Mononuclear cell (primary cell): ENCODE data around the gene FLAD1. TPM values are rescaled to one million over a fixed set of nuclear protein-coding genes. Genes with fewer than 3 reads are reported as not detected.
A peak's percentile ranks its signal among the peaks of the same experiment; 100 is the strongest.

Source experiments
- H3K27me3 ChIP-seq: 2 replicates; pipeline ENCODE4 v1.6.0; 2011; ENCODE audit warnings: low read length, control low read depth; ENCODE audit not compliant: insufficient read depth
- H3K4me1 ChIP-seq: 2 replicates; pipeline ENCODE4 v1.5.1; 2011; ENCODE audit warnings: mild to moderate bottlenecking, low read length, control low read depth; ENCODE audit not compliant: insufficient read depth
- H3K4me3 ChIP-seq: 2 replicates; pipeline ENCODE4 v1.5.1; 2011; ENCODE audit warnings: mild to moderate bottlenecking, low read length, moderate library complexity
- H3K9me3 ChIP-seq: 2 replicates; pipeline ENCODE4 v1.5.1; 2011; ENCODE audit warnings: low read depth, mild to moderate bottlenecking, control low read depth, low read length
- total RNA-seq: library from RNA; depleted of rRNA; stranded (reverse); fragments of >200 nt; gene quantifications from one replicate; pipeline ENCODE4 v1.2.3, GENCODE V29; 2012

The FLAD1 gene
- total RNA-seq, 1 donor = 11.3 TPM

DNA sequence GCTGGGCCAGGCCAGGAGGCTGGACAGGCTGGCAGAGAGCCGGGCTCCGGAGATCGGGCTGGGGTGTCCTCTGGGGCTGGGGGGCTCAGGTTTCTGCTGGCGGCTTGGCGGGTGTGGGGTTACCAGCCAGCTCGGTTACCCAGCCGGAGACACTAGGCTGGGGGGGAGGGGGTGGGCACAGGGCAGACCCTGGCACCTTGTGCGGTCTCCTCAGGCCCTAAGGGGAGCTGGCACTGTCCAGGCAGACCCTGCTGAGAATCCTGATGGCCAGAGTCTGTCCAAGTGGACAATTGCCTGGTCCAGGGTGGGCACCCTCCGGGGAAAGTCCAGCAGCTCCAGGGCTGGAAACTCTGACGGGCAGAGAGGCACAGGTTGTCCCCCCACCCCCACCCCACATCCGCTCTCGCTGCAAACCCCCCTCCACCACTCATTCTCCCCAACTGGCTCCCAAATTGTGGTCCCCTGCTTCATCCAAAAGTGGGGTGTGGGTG lies 26.1 kb downstream of the FLAD1 start:
- Histone ChIP-seq H3K27me3 (no peaks in the 10 kb centered on the region), H3K4me1 (peaks cover 97% of the 10 kb centered on the region), H3K4me3 (peak overlapping the region; percentile 53), H3K9me3 (no peaks in the 10 kb centered on the region)

DNA sequence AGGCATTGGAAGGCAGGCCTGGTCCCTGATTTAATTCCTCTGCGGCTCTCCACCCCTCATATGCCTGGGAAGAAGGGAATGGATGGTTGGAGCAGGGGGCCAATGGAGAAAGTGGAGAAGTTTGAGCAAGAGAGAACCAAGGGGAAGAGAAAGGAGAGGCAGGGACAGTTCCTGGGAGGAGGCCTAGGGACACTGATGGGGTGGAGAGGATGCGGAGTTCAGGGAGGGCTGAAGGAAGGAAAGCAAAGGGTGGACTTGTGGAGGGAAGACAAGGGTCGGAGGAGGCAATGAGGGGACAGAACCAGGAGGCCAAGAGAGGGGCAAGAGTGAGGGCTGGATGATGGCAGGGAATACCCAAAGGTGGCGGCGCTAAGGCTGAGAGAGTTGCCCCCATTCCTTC lies 26.6 kb downstream of the FLAD1 start:
- peaks cover 96% of the 10 kb centered on the region for H3K4me1 ChIP-seq
- H3K27me3 ChIP-seq = no peaks in the 10 kb centered on the region
- peak overlapping the region; percentile 53 for H3K4me3 ChIP-seq
- H3K9me3 ChIP-seq = no peaks in the 10 kb centered on the region

DNA sequence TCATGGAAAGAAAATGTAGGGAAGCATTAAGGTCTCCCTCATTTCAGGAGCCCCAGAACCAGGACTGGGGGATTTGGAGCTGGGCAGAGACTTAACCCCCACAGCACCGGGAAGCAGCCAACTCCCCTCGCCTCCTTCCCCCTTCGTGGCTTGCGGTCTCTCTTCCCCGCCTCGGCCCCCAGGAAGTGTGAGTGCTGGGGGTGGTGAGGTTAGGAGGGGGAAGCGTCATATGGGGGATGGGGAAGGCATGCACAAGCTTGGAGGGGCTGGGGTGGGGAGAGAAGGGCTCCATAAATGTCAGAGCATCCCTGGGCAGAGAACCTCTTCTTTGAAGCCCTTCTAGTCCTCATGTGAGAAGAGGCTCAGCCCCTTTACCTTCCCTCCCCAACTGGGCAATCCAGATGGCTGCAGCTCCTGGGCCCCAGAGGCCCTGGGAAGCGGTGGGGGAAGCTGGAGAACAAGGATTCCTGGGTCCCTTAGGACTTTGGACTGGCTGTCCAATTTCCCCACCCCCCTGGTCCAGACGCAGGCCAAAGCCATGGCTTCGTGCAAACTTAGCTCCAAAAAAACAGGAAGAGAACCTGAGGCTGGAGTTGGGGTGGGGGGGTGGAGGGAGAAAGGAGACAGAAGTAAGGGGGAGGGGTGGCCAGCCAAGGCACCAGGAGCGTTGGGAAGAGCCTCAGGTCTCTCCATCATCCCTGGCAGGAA lies 27.2 kb downstream of the FLAD1 start:
- no peaks in the 10 kb centered on the region for H3K27me3 ChIP-seq
- peak overlapping the region; percentile 53 for H3K4me3 ChIP-seq
- H3K4me1 ChIP-seq = peaks cover 96% of the 10 kb centered on the region

DNA sequence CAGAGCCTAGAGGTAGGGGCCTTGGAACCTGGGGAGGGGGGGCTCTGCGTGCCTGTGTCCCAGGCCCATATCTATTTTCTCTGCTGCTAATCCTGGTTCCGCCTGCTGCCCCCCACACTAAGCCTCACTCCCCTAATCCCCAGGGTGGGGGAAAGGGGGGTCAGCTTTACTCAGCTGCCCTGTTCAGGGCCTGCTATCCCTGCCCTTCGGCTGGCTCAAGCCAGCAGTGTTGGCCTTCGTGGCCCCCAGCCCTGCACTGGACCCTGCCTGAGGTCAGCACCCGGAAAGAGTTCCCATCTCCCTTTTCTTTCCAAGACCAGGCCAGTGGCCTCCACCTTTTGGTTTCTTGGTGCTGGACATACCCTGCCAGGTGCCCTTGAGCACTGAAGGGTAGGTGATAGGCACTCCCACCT lies 27.9 kb downstream of the FLAD1 start:
- Histone ChIP-seq H3K4me3 (no peak overlapping the region), H3K4me1 (peaks cover 96% of the 10 kb centered on the region), H3K9me3 (no peaks in the 10 kb centered on the region), H3K27me3 (no peaks in the 10 kb centered on the region)

More for the DNA sequence above, 27.2 kb downstream of the FLAD1 start:
- H3K9me3 ChIP-seq = no peaks in the 10 kb centered on the region

DNA sequence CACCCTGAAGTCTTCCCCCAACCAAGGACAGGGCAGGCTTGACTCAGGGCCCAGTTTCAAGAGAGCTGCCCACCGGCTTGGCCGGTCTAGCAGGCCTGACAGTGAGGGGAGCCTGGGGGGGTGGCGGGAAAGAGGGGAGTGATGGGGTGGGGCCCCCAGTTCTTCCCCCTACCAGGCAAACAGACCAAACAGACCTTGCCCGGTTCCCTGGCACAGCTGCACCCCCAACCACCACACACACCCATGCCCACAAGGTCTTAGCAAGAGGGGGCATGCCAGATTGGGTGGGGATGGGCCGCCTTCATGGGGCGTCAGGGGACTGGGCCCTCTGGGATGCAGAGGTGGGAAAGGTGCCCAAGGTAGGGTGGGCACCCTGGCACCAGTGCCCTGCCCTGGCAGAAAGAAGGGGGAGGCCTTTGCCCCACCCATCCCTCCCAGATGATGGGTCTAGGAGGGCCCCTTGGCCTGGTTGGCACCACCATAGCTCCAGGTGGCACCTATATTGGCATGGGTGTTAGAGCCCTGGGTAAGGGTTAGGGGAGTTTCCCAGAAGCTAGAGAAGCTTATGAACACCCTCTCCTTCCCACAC lies 28.4 kb downstream of the FLAD1 start:
- Histone ChIP-seq H3K27me3 (no peaks in the 10 kb centered on the region), H3K9me3 (no peaks in the 10 kb centered on the region), H3K4me3 (no peak overlapping the region), H3K4me1 (peaks cover 96% of the 10 kb centered on the region)

DNA sequence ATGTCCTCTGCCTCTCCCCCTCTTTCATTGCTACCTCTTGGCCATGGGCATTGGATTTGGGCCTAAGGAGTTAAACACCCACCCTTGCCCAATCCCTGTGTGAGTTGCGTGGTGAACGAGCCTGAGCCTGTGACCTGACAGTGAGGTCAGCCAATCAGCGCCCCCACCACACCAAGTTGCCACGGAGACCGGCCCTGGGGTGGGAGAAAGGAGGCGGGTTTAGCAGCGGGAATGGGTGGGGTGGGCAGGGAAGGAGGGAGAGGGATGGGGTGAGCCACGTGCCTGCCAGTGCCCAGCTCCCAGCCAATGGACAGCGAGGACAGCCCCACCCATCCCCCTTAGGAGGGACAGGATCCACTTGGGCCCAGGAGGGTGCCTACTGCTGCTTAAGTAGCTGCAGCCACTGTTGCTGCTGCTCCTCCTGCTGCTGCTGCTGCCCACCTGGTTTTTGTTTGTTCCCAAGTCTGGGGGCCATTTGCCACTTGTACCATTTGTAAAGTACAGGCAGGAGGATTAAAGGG lies 28.9 kb downstream of the FLAD1 start:
- no peak overlapping the region for H3K4me3 ChIP-seq

DNA sequence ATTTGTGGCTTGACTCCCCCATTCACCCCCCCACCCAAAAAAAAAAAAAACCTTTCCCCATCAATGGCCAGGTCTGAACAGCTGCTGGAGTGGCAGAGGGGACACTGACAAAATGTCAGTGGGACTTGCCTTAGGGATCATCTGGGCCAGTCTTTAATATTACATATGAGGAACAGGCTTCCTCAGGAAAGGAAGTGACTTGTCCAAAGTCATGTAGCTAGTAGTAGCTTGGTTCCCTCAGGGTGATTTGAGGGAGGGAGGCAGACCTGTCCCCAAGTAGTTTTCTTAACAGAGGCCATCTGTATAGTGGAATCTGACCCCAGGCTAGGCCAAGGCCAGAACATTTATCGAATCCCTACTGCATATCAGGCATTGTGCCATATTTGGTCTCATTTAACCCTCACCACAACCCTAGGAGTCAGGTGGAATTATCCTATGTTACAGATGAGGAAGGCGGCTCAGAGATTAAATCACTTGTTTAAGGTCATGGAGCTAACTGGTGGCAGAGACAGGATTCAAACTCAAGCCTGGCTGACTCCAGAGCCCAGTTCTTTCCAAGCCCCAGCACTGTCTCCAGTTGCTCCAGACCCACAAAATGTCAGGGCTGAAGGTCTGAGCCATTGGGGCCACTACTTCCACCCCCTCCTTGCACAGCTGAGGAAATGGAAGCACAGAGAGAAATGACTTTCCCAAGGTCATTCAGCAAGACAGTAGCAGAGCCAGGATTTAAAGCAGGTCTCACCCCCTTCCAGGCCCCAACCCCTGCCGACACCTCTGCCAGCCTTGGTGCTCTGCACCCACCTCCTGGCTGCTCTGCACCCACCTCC lies 29.8 kb downstream of the FLAD1 start:
- no peak overlapping the region for H3K4me3 ChIP-seq
- H3K4me1 ChIP-seq = peaks cover 96% of the 10 kb centered on the region
- no peaks in the 10 kb centered on the region for H3K9me3 ChIP-seq
- H3K27me3 ChIP-seq = no peaks in the 10 kb centered on the region

More for the DNA sequence above, 28.9 kb downstream of the FLAD1 start:
- H3K4me1 ChIP-seq = peaks cover 96% of the 10 kb centered on the region
- no peaks in the 10 kb centered on the region for H3K27me3 ChIP-seq
- no peaks in the 10 kb centered on the region for H3K9me3 ChIP-seq

DNA sequence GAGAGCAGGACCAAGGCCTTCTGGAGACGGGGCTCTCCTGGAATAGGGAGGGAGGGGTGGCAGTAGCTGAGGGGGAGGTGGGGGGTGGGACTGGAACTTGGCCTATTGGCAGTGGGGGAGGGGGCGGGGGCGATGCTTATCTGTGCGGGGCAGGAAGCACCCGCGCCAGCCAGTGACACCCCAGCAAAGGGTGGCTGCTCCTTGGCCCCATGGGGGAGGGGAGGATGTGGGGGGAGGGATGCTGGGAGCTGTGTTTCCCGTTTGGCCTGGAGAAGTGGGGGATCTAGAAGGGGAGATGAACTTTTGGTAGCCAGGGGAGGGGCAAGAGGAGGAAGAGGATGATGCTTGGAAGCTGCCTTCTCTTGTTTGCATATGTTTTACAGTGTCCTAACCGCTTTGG lies 30.5 kb downstream of the FLAD1 start:
- Histone ChIP-seq H3K9me3 (no peaks in the 10 kb centered on the region), H3K4me3 (no peak overlapping the region), H3K27me3 (no peaks in the 10 kb centered on the region), H3K4me1 (peaks cover 92% of the 10 kb centered on the region)

DNA sequence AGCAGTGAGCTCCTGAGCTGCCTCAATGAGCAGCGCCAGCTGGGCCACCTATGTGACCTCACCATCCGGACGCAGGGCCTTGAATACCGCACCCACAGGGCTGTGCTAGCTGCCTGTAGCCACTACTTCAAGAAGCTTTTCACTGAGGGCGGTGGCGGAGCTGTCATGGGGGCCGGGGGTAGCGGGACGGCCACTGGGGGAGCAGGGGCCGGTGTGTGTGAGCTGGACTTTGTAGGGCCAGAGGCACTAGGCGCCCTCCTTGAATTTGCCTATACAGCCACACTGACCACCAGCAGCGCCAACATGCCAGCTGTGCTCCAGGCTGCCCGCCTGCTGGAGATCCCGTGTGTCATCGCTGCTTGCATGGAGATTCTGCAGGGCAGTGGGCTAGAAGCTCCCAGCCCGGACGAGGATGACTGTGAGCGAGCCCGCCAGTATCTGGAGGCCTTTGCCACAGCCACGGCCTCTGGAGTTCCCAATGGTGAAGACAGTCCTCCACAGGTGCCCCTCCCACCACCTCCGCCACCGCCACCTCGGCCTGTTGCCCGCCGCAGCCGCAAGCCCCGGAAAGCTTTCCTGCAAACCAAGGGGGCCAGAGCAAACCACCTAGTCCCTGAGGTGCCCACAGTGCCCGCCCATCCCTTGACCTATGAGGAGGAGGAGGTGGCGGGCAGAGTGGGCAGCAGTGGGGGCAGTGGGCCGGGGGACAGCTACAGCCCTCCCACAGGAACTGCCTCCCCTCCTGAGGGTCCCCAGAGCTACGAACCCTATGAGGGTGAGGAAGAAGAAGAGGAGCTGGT lies 31.8 kb downstream of the FLAD1 start:
- Histone ChIP-seq H3K4me1 (peaks cover 81% of the 10 kb centered on the region), H3K9me3 (no peaks in the 10 kb centered on the region), H3K27me3 (no peaks in the 10 kb centered on the region), H3K4me3 (no peak overlapping the region)

DNA sequence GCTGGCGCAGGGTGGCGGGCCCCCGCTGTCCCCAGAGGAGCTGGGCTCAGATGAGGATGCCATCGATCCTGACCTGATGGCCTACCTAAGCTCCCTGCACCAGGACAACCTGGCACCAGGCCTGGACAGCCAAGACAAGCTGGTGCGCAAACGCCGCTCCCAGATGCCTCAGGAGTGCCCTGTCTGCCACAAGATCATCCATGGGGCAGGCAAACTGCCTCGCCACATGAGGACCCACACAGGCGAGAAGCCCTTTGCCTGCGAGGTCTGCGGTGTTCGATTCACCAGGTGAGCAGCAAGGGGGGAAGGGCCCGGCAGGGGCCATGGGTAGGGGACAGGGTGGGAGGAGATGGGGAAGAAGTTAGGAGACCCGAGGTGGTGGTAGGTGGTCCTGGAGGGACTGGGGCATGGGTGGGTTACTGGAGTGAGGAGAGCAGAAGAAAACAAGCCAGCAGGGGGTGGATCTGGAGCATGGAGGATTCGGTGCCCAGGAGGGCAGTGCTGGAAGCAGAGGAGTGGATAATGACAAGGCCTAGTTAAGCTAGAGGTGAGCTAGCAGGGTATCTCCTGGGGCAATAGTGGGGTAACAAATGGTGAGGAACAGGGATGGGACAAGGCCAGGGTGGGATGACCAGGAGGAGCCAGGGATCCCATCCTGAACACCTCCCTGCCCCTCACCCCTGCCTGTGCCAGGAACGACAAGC lies 32.5 kb downstream of the FLAD1 start:
- Histone ChIP-seq H3K27me3 (no peaks in the 10 kb centered on the region), H3K9me3 (no peaks in the 10 kb centered on the region), H3K4me1 (peaks cover 74% of the 10 kb centered on the region), H3K4me3 (no peak overlapping the region)

DNA sequence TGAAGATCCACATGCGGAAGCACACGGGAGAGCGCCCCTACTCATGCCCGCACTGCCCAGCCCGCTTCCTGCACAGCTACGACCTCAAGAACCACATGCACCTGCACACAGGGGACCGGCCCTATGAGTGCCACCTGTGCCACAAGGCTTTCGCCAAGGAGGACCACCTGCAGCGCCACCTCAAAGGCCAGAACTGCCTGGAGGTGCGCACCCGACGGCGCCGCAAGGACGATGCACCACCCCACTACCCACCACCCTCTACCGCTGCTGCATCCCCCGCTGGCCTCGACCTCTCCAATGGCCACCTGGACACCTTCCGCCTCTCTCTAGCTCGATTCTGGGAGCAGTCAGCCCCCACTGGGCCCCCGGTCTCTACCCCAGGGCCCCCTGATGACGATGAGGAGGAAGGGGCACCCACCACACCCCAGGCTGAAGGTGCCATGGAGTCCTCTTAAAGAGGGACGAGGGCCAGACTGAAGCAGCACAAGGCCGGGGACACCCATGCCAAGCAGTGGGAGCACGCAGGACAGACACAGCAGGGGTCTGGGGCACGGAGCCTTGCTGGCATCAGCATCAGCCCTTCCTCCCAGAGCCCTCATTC lies 33.2 kb downstream of the FLAD1 start:
- no peaks in the 10 kb centered on the region for H3K27me3 ChIP-seq
- peaks cover 67% of the 10 kb centered on the region for H3K4me1 ChIP-seq
- no peaks in the 10 kb centered on the region for H3K9me3 ChIP-seq
- H3K4me3 ChIP-seq = no peak overlapping the region

DNA sequence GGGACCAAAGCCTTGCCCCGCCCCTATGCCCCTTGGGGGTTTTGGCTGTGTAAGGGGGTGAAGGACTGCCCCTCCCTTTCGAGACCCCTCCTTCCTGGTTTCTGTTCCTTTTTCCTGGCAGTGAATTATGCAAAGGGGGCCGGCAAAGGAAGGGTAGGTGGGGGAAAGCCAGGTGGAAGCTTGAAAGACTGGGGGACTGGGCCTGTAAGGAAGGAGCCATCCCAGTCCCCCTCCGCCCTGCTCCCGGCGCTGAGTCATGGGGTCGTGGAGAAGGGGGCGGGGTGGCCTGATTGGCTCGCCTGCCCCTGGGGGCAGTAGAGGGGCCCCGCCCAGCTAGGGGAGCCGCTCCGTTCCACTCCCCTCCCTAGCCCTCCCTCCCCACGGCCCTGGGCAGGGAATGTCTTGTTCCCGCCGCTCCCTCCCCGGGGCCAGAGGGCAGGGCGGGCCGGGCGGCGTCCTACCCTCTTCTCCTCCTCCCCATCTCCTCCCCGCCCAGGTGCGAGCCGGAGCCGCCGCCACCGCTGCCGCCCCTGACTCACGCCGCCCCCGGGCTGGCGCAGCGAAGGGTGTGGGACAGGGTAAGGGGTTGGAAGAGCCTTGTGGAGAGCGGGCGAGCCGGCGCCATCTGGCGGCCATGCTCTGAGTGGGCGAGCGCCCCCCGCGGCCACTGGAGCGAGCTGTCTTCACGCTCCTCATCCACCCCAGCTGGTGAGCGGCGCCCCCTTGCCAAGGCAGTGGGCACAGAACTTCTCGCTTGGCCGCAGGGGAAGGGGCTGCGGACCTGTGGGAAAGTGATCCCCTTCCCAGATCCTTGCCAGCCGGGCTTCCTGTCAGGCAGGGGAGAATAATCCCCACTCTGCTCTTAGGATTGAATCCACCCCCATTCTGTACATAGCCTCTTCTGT lies 34.1 kb downstream of the FLAD1 start:
- Histone ChIP-seq H3K9me3 (no peaks in the 10 kb centered on the region), H3K4me1 (peaks cover 57% of the 10 kb centered on the region), H3K27me3 (no peaks in the 10 kb centered on the region), H3K4me3 (peak overlapping the region; percentile 12)

DNA sequence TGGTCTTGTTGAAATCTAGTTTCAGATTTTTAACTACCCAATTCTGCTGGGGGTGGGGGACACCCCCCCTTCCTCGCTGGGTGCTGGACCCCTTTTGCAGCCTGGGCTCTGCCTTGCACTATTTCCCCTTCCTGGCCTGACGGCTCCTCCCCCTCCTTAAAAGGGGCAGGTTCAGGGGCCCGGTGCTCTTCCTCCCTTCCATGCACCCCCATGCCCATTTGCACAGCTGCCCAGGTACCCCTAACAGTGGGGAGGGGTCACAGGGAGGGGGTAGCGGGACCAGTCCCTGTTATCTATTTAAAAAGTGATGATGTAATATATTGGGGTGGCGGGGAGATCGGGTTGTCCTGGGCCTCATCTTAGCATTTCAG lies 34.8 kb downstream of the FLAD1 start:
- Histone ChIP-seq H3K4me1 (peaks cover 51% of the 10 kb centered on the region), H3K4me3 (no peak overlapping the region), H3K9me3 (no peaks in the 10 kb centered on the region), H3K27me3 (no peaks in the 10 kb centered on the region)
